ENCODE measurements around the gene FRMD5.
"Not testable (repeated sequence)": the region's sequence is repeated elsewhere in the genome, so short reads cannot be mapped to it uniquely, and the experiment has no call there.

FRMD5 gene

DNA sequence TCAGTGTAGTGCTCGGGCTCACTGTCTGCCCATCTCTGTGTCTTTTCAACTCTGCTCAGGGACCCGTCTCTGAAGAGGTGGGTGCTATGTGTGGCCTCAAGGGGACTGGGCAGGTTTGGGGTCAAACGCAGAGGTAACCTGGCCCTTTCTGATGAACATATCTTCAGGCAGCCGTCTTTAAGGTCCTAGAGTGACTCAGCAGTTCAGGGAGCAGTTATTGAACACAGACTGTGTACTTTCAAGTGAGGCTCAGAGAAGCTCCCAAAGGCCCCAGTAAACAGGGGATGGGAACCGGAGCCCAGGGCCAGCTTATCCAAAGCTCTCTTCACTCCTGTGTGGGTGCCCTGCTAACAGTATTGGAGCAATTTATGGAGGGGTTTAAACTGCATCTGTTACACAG lies 295.1 kb downstream of the FRMD5 start:
- no peak for DNase-seq (ENCODE audit: low read depth in 1 of 2, low spot score in 1 of 2)

DNA sequence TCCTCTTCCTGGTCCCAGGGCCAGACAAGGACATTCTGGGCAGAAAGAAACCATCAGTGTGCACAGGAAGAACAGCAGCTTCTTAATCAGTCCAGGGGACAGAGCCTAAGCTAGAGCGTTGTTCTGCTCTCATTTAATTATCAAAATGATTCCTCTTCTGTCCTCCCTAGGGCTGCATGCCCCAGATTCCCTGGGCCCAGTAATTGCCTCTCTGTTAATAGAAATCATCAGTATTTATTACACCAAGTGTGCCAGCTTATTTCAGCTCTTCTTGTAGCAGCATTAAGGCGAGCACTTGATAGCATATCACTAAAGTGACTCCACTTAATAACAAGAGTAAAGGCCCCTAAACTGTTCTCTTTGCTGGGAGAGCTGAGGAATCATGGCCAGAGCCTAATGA lies 296.2 kb downstream of the FRMD5 start:
- DNase-seq (ENCODE audit: low read depth in 1 of 2, low spot score in 1 of 2), result no peak

GRCh38 chr15:43896543-43896942 lies 298.5 kb downstream of the FRMD5 start:
- no peak for DNase-seq (ENCODE audit: low read depth in 1 of 2, low spot score in 1 of 2)

GRCh38 chr15:43895586-43895985 lies 299.5 kb downstream of the FRMD5 start:
- DNase-seq (ENCODE audit: low read depth in 1 of 2, low spot score in 1 of 2), result no peak

DNA sequence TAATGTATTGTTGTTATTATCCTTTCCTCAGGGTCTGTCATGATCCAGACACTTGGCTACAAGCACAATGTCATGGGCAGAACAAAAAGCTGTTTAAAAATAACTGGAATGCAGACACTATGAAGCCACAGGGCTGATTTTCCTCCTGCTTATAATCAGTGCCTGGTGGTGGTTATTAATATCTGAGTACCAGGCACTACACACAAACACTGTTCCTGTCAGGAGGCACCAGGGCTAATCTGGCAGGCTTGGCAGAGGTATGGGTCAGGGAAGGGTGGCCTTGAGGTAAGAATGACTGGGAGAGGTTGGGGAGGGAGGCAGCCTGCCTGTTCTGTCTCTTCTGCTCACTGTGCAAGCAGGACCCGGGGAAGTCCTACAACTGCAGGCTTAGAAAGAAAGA lies 301.1 kb downstream of the FRMD5 start:
- no peak for DNase-seq (ENCODE audit: low read depth in 1 of 2, low spot score in 1 of 2)

GRCh38 chr15:43889042-43889441 lies 306.0 kb downstream of the FRMD5 start:
- no peak for DNase-seq (ENCODE audit: low read depth in 1 of 2, low spot score in 1 of 2)

DNA sequence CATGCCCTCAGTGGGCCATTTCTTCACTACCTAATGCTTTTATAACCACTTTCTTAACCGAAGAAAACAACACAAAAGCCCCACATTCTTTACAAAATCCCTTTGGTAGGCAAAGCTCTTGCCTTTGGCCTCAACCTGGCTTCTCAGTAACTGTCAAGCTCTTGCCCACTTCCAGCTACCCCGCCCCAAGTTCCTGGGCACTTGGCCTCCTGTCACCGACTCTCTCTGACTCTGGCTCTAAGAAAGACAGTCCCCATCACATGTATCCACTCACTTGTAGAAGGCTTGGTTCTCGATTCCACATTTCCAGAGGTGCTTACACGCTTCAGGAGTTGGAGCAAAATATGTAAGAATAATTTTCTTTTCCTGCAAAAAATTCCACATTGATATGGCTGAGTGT lies 307.2 kb downstream of the FRMD5 start:
- DNase-seq (ENCODE audit: low read depth in 1 of 2, low spot score in 1 of 2), result no peak

DNA sequence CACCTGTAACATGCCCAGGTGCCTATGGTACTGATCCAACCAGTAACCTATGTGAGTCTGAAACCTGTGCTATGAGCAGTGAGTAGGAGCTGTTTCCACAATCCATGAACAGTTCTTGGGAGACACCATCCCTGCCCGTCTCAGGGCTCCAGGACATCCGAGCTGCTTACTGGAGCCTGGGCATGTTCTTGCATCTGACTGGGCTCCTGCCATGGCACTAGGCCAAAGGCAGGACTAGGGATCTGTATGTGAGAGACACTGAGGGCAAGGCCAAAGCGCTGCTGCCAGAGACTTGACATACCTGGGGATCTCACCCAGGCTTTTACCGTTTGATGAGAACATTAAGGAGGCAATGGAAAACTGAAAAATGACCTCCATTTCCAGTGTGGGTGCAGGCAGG lies 308.5 kb downstream of the FRMD5 start:
- no peak for DNase-seq (ENCODE audit: low read depth in 1 of 2, low spot score in 1 of 2)

GRCh38 chr15:43883571-43883970 lies 311.5 kb downstream of the FRMD5 start:
- DNase-seq (ENCODE audit: low read depth in 1 of 2, low spot score in 1 of 2), result no peak

DNA sequence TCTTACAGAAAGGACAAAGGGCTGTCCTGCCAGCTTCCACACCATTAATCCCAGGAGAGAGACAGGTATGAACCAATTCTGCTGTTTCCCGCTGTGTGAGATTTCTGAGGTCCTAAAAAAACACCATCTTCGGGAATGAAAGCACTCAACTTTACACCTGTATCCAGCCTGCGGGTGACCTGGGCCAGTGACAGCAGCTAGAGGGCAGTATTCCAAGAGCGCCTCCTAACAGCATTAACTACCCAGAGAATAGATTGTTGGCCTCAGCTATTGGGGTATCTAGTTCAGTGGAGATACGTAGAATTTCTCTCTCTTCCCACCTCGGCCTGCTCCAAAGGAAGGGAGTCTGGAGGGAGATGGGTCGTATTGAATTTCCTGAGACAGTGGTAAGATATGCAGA lies 313.1 kb downstream of the FRMD5 start:
- DNase-seq (ENCODE audit: low read depth in 1 of 2, low spot score in 1 of 2), result no peak

DNA sequence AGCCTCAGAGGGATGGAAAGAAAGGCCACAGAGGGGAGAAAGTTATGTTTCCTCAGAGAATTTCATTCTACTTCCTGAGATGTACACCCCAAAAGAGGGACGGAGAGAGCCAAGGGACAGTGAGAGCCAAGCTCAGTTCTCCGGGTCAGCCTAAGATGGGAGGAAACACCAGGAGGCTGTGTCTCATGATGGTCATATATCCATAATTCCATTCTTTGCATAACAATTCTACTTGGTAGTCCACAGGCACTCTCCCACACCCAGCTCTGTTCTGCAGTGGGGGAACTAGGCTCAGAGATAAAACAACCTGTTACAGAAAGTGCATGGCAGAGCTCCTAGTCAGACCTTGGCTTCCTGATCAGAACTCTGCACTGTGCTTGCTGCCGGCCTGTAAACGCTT lies 313.8 kb downstream of the FRMD5 start:
- no peak for DNase-seq (ENCODE audit: low read depth in 1 of 2, low spot score in 1 of 2)

DNA sequence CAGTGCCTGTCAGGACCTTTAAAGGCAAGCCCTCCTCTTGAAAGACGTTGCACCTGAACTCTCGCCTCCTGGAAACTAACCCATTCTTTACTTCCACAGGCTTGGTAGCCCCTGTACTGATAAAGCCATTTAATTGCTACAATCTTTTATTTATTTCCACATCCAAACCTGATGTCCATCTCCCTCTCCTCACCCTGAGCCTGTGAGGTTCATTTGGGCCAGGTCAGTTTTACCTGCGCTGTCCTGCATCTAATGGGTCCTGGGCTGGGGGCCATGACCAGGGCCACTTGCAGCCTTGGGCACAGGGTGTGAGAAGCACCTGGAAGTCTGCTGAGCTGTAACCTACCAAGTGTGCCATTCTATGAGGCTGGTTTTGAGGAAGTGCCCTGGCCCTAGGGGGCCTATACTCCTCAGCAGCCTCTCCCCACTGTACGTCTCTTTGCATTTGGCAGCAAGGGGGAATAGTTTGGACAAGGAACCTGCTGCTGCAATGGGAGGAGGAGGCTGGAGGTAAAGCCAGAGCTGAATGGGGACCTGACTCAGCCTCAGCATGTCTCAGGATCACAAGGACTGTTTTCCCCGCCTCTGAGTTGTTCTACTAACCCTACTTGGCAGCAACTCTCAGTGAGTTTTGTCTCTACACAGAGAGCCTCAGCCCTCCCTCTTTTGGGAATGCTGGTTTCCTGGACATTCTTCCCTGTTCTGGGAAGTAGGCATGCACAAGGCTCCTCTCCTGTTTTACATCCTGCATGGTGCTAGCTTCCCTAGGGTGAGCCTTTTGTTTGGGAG lies 314.5 kb downstream of the FRMD5 start:
- no peak for DNase-seq (ENCODE audit: low read depth in 1 of 2, low spot score in 1 of 2)

DNA sequence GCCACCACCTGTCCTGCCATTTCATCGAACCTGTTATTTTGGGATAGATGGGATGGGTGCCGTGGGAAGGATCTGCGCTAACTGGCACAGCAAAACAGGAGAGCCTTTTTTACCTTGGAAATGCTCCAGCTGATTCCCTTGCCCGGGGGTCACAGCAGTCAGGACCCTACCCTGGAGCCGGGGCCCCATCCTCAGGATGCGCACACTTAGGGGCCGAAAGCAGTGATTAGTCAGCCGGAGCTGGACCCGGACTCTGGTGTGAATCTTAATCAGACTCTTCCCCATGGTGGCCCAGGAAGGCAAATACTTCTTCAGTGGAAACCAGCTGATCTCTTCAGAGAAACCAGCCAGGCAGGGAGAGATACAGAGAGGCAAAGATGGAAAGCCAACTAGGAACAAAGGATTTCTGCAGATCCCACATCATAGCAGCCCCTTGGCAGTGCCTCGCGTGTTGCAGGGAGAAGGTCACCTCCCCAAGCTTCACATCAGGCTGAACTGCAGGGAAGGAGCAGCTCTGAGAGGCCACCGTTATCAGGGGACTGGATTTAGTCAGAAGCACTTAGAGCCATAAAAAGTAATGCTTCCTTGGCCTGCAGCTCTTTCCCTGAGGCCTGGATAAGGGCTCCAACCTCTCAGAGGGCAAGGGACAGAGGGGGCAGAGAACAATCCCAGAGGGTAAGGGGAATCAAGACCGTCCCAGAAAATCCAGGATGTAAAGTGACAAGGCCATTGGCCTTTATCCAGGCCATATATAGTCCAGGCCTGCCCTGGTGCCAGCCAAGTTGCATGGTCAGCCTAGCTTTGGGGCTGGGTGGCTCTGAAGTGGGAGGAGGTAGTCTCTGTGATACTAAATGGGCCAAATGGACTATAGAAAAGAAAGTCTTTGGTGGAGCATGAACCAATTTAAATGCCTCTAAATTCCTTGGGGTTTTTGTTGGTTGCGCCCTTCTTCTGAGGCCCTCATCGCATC lies 315.4 kb downstream of the FRMD5 start:
- no peak for DNase-seq (ENCODE audit: low read depth in 1 of 2, low spot score in 1 of 2)

GRCh38 chr15:43878446-43878845 lies 316.6 kb downstream of the FRMD5 start:
- no peak for DNase-seq (ENCODE audit: low read depth in 1 of 2, low spot score in 1 of 2)

DNA sequence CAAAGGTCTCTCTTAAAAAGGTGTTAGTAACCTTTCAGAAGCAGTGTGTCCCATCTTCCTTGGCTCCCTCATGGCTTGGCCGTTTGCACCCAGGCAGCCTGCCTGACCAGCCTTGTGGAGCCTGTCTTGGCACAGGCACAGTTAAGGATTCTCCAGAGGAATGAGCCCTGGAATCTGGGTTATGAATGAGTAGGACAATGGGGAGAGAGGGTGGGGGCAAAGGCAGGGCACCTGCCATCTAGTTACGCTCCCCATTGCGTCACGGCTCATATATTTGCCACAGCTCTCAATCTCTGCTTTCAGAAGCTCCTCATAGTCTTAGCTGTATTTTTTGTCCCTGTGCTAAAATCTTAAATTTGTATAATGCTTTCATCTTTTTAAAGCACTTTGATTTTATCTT lies 317.7 kb downstream of the FRMD5 start:
- no peak for DNase-seq (ENCODE audit: low read depth in 1 of 2, low spot score in 1 of 2)

DNA sequence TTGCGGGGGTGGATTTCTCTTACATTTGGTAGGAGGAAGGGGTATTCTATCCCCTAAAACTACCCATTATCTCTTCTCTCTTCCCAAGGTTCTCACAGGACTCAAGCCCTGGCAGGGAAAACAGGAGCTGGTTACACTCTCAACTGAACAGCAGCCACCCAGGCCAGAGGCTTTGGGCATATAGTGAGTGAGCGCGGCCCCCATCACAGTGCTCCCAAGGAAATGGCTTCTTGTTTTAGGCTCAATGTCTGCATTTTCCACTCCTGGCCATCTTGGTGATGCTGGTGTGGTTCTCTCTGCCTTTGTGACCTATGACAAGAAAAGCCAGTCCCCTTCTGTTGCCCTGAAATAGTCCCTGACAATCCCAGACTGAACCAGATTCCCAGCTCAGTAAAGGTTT lies 318.2 kb downstream of the FRMD5 start:
- DNase-seq (ENCODE audit: low read depth in 1 of 2, low spot score in 1 of 2), result no peak

GRCh38 chr15:43873651-43874050 lies 321.4 kb downstream of the FRMD5 start:
- DNase-seq (ENCODE audit: low read depth in 1 of 2, low spot score in 1 of 2), result no peak

- no peak for DNase-seq (ENCODE audit: low read depth in 1 of 2, low spot score in 1 of 2)
Measured at GRCh38 chr15:43872416-43873020, 322.6 kb downstream of the FRMD5 start.

DNA sequence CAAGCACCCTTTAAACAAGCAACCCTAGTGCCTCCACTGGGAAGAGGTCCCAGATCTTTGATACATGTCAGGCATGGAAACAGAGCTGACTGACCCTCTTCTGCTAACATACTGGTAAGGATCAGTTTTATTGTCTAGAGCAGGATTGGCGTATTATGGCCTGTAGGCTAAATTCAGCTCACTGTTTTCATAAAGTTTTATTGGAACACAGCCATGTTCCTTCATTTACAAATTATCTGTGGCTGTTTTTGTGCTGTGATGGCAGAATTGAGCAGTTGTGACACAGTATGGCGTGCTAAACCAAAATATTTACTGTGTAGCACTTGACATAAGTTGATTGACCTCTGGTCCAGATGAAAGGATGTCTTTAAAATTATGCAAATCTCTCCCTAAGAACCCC lies 323.2 kb downstream of the FRMD5 start:
- DNase-seq (ENCODE audit: low read depth in 1 of 2, low spot score in 1 of 2), result no peak

GRCh38 chr15:43868406-43868805 lies 326.7 kb downstream of the FRMD5 start:
- DNase-seq (ENCODE audit: low read depth in 1 of 2, low spot score in 1 of 2), result no peak

DNA sequence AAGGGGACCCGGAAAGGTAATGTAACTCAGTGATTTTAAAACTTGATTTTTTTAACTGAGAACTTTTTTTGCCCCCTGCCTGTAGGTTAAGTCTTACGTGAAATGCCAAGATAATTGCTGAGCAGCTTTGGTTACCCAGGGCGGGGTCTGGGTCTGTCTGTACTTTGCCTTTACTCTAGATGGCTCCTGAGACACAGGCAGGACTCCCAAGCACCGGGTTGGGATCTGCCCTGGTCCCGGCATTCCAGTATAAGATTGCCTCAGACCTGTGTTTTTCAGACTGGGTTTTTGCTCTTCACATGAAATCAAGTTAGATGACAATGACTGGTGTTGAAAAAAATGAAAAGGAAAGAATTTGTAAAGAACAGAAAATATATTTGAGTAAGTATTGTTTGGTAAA lies 328.0 kb downstream of the FRMD5 start:
- no peak for DNase-seq (ENCODE audit: low read depth in 1 of 2, low spot score in 1 of 2)

DNA sequence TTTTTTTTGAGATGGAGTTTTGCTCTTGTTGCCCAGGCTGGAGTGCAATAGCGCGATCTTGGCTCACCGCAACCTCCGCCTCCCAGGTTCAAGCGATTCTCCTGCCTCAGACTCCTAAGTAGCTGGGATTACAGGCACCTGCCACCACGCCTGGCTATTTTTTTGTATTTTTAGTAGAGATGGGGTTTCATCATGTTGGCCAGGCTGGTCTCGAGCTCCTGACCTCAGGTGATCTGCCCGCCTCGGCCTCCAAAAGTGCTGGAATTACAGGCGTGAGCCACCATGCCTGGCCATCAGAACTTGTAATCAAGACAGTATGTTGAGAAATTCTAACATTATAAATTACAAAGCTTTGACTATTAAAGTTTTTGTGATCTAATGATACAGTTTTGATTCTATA lies 328.4 kb downstream of the FRMD5 start:
- not testable (repeated sequence) for DNase-seq (ENCODE audit: low read depth in 1 of 2, low spot score in 1 of 2)
